ENCODE measurements around the gene VAMP3. TPM values are rescaled to one million over a fixed set of nuclear protein-coding genes. Genes with fewer than 3 reads are reported as not detected.

VAMP3 gene
- total RNA-seq, 1 donor from 2014 or later, result 82.5 TPM

- TF ChIP-seq, protein P1, sequence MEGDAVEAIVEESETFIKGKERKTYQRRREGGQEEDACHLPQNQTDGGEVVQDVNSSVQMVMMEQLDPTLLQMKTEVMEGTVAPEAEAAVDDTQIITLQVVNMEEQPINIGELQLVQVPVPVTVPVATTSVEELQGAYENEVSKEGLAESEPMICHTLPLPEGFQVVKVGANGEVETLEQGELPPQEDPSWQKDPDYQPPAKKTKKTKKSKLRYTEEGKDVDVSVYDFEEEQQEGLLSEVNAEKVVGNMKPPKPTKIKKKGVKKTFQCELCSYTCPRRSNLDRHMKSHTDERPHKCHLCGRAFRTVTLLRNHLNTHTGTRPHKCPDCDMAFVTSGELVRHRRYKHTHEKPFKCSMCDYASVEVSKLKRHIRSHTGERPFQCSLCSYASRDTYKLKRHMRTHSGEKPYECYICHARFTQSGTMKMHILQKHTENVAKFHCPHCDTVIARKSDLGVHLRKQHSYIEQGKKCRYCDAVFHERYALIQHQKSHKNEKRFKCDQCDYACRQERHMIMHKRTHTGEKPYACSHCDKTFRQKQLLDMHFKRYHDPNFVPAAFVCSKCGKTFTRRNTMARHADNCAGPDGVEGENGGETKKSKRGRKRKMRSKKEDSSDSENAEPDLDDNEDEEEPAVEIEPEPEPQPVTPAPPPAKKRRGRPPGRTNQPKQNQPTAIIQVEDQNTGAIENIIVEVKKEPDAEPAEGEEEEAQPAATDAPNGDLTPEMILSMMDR (IDR thresholded peaks at IDR 0.05; ENCODE audit: unreplicated experiment), result no peak
- no peaks in the 10 kb centered on the region for H3K9me3 Mint-ChIP-seq (ENCODE audit: low read depth)
- no peaks in the 10 kb centered on the region for H3K27me3 Mint-ChIP-seq
- peak overlapping the region; percentile 80 for H3K4me3 Mint-ChIP-seq (ENCODE audit: low read depth)
- H3K27ac Mint-ChIP-seq, result peak overlapping the region; percentile 88
- peaks cover 7% of the 10 kb centered on the region for H3K4me1 Mint-ChIP-seq (ENCODE audit: low read depth)
- peaks cover 12% of the 10 kb centered on the region for H3K36me3 Mint-ChIP-seq (ENCODE audit: insufficient read depth)
- DNase-seq (ENCODE audit: low spot score, unreplicated experiment), result no peak
These were observed 765 bp downstream of the VAMP3 start for GRCh38 chr1:7771823-7772299.

DNA sequence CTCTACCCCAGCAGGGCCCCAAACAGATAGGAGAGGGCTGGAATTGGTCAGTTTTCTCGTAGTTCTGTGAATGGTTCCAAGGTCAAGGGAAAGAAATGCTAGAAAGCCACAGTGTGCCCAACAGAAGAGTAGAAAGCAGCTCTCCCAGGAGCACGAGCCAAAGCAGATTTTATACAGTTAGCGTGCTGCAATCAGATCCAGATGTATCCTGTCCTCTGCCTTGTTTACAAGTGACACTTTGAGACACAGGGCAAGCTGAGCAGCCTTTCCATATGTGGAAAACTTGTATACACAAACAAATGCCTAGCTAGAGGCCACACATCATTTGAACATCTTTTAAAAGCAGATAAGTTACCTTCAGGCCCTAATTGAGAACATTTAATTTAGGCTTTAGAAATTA, 6.5 kb downstream of the VAMP3 start:
- TF ChIP-seq, protein P1 (IDR thresholded peaks at IDR 0.05; ENCODE audit: unreplicated experiment), result no peak
- H3K36me3 Mint-ChIP-seq (ENCODE audit: insufficient read depth), result peaks cover 27% of the 10 kb centered on the region
- no peaks in the 10 kb centered on the region for H3K4me1 Mint-ChIP-seq (ENCODE audit: low read depth)
- no peaks in the 10 kb centered on the region for H3K27me3 Mint-ChIP-seq
- H3K4me3 Mint-ChIP-seq (ENCODE audit: low read depth), result no peak overlapping the region
- no peak overlapping the region for H3K27ac Mint-ChIP-seq
- no peaks in the 10 kb centered on the region for H3K9me3 Mint-ChIP-seq (ENCODE audit: low read depth)
- no peak for DNase-seq (ENCODE audit: low spot score, unreplicated experiment)

- no peak for DNase-seq (ENCODE audit: low spot score, unreplicated experiment)
- TF ChIP-seq, protein P1 (IDR thresholded peaks at IDR 0.05; ENCODE audit: unreplicated experiment), result no peak
- Mint-ChIP-seq H3K9me3 (ENCODE audit: low read depth) (no peaks in the 10 kb centered on the region), H3K4me1 (ENCODE audit: low read depth) (no peaks in the 10 kb centered on the region), H3K4me3 (ENCODE audit: low read depth) (no peak overlapping the region), H3K27ac (no peak overlapping the region), H3K27me3 (no peaks in the 10 kb centered on the region), H3K36me3 (ENCODE audit: insufficient read depth) (peaks cover 27% of the 10 kb centered on the region)
These were observed 7.1 kb downstream of the VAMP3 start for GRCh38 chr1:7778133-7778628.

- peaks cover 24% of the 10 kb centered on the region for H3K36me3 Mint-ChIP-seq (ENCODE audit: insufficient read depth)
- H3K4me3 Mint-ChIP-seq (ENCODE audit: low read depth), result no peak overlapping the region
- H3K9me3 Mint-ChIP-seq (ENCODE audit: low read depth), result peaks cover 5% of the 10 kb centered on the region
- no peaks in the 10 kb centered on the region for H3K4me1 Mint-ChIP-seq (ENCODE audit: low read depth)
- DNase-seq (ENCODE audit: low spot score, unreplicated experiment), result no peak
- H3K27ac Mint-ChIP-seq, result no peak overlapping the region
- TF ChIP-seq, protein P1 (IDR thresholded peaks at IDR 0.05; ENCODE audit: unreplicated experiment), result no peak
- peaks cover 6% of the 10 kb centered on the region for H3K27me3 Mint-ChIP-seq
These were observed 9.9 kb downstream of the VAMP3 start for GRCh38 chr1:7780976-7781375.

DNA sequence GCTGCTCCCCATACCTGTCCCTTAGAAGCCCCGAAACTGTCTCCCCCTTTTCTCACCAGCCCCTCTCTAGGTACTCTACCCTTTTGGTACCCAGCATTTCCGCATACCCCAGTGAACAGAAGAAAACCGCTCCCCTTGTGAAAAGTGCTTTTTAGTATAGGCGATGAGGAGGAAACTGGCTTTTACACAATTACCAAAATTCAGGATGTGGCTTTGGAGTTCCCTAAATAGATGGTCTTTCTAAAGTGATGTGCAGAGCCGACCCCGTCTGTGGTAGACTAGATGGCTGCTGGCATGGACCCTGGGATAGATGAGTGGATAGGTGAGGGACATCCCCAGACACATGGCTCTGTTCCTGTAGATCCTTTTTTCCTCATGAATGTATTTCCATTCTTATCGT, 10.4 kb downstream of the VAMP3 start:
- H3K27me3 Mint-ChIP-seq, result peaks cover 6% of the 10 kb centered on the region
- TF ChIP-seq, protein P1 (IDR thresholded peaks at IDR 0.05; ENCODE audit: unreplicated experiment), result no peak
- H3K4me3 Mint-ChIP-seq (ENCODE audit: low read depth), result no peak overlapping the region
- DNase-seq (ENCODE audit: low spot score, unreplicated experiment), result no peak
- H3K36me3 Mint-ChIP-seq (ENCODE audit: insufficient read depth), result peaks cover 25% of the 10 kb centered on the region
- no peak overlapping the region for H3K27ac Mint-ChIP-seq
- peaks cover 5% of the 10 kb centered on the region for H3K9me3 Mint-ChIP-seq (ENCODE audit: low read depth)
- H3K4me1 Mint-ChIP-seq (ENCODE audit: low read depth), result no peaks in the 10 kb centered on the region

Data from progenitor cell of endocrine pancreas (in vitro differentiated cells).